ENCODE measurements around the gene GPR152. TPM values are rescaled to one million over a fixed set of nuclear protein-coding genes. Genes with fewer than 3 reads are reported as not detected.

The GPR152 gene
- total and polyA plus RNA-seq, 2 experiments from 2014 or later: not detected

DNA sequence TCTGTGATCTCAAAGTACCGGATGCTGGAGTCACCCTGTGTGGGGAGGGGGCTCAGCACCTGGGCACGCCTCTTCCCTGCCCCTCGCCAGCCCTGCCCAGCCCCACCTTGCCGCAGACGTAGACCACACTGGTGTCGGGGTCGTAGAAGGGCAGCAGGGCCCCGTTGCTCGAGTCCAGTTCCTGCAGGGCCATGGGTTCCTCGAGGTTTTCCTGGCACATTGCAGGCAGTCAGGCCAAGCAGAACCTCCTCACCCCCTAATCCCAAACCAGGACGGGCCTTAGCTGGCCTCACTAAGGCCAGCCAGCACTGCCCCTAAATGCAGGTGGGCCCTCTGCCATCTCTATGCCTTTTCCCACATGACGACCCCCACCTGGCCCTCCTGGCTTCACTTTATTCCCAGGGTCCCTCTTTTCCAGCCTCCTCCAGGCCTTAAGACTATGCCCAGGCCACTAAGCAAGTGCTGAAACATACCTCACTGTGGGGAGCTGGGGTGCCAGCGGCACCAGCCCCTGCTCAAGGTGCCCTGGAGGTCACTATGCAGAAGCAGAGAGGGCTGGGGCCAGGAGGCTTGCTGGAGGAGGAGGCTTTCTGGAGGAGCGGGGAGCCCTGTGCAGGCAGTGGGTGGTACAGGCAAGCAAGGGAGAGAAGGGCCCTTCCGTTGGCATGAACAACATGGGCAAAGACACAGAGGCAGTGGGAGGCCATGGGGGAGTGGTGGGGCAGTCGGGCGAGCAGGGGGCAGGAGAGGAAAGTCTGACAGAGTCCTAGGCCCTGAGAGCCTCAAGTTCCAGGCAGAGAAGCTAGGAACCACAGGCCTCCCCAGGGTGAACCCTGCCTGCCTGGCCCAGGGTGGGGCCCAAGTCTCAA lies 12.1 kb downstream of the GPR152 start:
- no peak overlapping the region for H3K4me3 ChIP-seq
- no peaks in the 10 kb centered on the region for H3K27me3 ChIP-seq (replicated peaks; ENCODE audit: insufficient read depth)
- no peak overlapping the region for H3K27ac ChIP-seq
- H3K36me3 ChIP-seq (ENCODE audit: low read depth): no peaks in the 10 kb centered on the region
- no peak for TF ChIP-seq EZH2 (IDR thresholded peaks at IDR 0.05; ENCODE audit: insufficient read depth, poor library complexity, severe bottlenecking)
- no peak for TF ChIP-seq EZH2phosphoT487 (IDR thresholded peaks at IDR 0.05; ENCODE audit: insufficient read depth, low read depth)
- no peak overlapping the region for H2AFZ ChIP-seq
- no peak overlapping the region for H3K4me2 ChIP-seq (ENCODE audit: unreplicated experiment)
- H3K9me3 ChIP-seq (ENCODE audit: low read depth): no peaks in the 10 kb centered on the region
- in situ Hi-C loops (cut with MboI): no loop called here
- H3K9me2 ChIP-seq (ENCODE audit: insufficient read depth): no peaks in the 10 kb centered on the region
- no peaks in the 10 kb centered on the region; the same call in 1 of the 2 replicates for H3F3A ChIP-seq (ENCODE audit: insufficient read depth)
- no peak overlapping the region for H3K9ac ChIP-seq
- WGBS, 2 experiments (ENCODE audit: low coverage in 1 of 2, low lambda C conversion rate in 2 of 2, missing lambda C conversion rate in 2 of 2): 82 to 85% methylated on average over 12 to 17 of the region's 17 CpGs
- DNase-seq: no peak
- peaks cover 12% of the 10 kb centered on the region for H3K79me2 ChIP-seq (ENCODE audit: insufficient read depth)
- no peaks in the 10 kb centered on the region for H4K20me1 ChIP-seq (ENCODE audit: insufficient read depth)
- H3K4me1 ChIP-seq (ENCODE audit: insufficient read depth): 0 out of 2 replicates have a peak, but pooled peaks cover 3% of the 10 kb centered on the region

DNA sequence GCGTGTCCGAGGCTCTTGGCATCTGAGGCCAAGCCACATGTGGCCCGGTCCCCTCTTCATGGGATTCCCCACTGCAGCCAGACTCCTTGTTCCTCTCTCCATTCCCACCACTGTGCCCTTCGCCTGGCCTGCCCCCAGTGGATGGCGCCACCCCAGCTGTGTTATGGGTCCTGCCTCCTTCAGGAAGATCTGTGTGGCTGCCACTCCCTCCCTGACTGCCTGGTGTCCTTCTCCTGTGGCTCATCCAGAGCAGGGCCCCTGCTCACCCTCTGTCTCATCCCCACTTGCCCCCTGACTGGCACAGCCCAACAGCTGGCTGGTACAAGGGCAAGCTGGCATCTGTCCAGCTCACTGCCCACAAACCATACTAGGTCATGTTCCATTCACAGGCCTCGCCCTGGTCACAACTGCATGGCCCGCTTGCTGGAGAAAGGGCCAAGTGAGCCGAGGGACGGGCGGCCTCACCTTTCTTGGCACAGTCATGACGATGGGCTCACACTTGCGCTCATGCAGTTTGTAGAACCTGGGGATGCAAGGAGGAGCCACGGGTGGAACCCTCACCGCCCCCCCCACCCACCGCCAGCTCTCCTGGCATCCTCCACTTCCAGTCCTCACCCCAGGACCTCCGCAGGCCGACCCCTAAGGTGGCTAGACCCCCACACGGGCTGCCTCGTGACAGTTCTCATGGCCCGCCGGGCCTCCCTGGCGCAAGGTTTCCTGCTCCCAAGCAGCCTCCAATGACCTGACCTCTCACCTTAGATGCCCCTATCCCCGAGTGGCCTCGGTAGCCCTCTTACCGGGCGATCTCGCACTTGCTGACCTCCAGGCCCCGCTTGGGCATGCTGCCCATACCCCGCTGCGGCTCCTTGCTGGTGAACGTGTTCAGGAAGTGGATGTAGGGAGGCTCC lies 13.0 kb downstream of the GPR152 start:
- no peaks in the 10 kb centered on the region; the same call in 1 of the 2 replicates for H3K36me3 ChIP-seq (ENCODE audit: low read depth)
- H2AFZ ChIP-seq: no peak overlapping the region
- H3K27me3 ChIP-seq (replicated peaks; ENCODE audit: insufficient read depth): no peaks in the 10 kb centered on the region
- 79 to 82% methylated on average over 27 to 31 of the region's 31 CpGs for WGBS, 2 experiments (ENCODE audit: low coverage in 1 of 2, low lambda C conversion rate in 2 of 2, missing lambda C conversion rate in 2 of 2)
- peaks cover 12% of the 10 kb centered on the region for H3K79me2 ChIP-seq (ENCODE audit: insufficient read depth)
- TF ChIP-seq EZH2phosphoT487 (IDR thresholded peaks at IDR 0.05; ENCODE audit: insufficient read depth, low read depth) (no peak), EZH2 (IDR thresholded peaks at IDR 0.05; ENCODE audit: insufficient read depth, poor library complexity, severe bottlenecking) (no peak)
- no peak overlapping the region for H3K4me3 ChIP-seq
- H3K9ac ChIP-seq: no peak overlapping the region
- H3K4me2 ChIP-seq (ENCODE audit: unreplicated experiment): no peak overlapping the region
- in situ Hi-C loops (cut with MboI): no loop called here
- no peaks in the 10 kb centered on the region; the same call in 1 of the 2 replicates for H3F3A ChIP-seq (ENCODE audit: insufficient read depth)
- H4K20me1 ChIP-seq (ENCODE audit: insufficient read depth): no peaks in the 10 kb centered on the region
- no peaks in the 10 kb centered on the region for H3K9me3 ChIP-seq (ENCODE audit: low read depth)
- peak; percentile 64 for DNase-seq
- H3K27ac ChIP-seq: no peak overlapping the region
- H3K4me1 ChIP-seq (ENCODE audit: insufficient read depth): 0 out of 2 replicates have a peak, but pooled peaks cover 3% of the 10 kb centered on the region
- no peaks in the 10 kb centered on the region for H3K9me2 ChIP-seq (ENCODE audit: insufficient read depth)

DNA sequence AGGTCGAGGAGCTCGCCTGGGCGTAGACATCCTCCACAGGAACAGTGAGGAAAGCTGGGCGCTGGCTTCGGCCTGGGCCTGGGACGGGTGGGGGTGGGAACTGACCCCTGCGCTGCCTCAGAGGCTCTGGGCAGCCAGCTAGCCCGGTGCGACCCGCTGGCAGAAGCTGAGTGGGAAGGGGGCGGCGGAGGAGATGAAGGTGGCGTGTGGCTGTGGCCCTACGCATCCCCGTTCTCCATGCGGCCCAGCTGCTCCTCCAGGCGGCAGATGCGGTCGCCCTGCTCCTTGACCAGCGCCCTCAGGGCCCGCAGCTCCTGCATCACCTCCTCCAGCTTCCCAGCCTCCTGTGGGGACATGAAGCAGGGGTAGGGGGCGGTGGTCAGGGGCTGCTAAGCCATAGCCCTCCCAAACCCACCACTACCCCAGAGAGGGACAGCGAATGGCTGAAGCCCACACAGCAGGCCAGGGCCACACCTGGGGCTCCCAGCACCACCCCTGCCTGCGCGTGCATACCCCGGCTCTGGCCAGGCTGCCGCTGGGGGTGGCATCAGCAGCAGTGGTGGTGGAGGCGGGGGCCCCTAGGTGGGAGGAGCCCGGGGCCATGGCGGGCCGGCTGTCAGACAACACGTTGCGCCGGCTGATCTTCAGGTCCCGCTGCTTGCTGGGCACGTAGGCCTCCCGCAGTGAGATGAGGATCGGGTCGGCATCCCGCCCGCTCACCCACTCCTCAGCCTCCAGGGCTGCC lies 14.2 kb downstream of the GPR152 start:
- H3K9me2 ChIP-seq (ENCODE audit: insufficient read depth): no peaks in the 10 kb centered on the region
- H3F3A ChIP-seq (ENCODE audit: insufficient read depth): no peaks in the 10 kb centered on the region; the same call in 1 of the 2 replicates
- H2AFZ ChIP-seq: no peak overlapping the region
- no peaks in the 10 kb centered on the region for H3K27me3 ChIP-seq (replicated peaks; ENCODE audit: insufficient read depth)
- WGBS, 2 experiments (ENCODE audit: low coverage in 1 of 2, low lambda C conversion rate in 2 of 2, missing lambda C conversion rate in 2 of 2): 86 to 98% methylated on average over 13 to 40 of the region's 41 CpGs
- H3K9ac ChIP-seq: no peak overlapping the region
- no peak overlapping the region for H3K4me3 ChIP-seq
- no peaks in the 10 kb centered on the region; the same call in 1 of the 2 replicates for H3K36me3 ChIP-seq (ENCODE audit: low read depth)
- H3K27ac ChIP-seq: no peak overlapping the region
- no peaks in the 10 kb centered on the region for H4K20me1 ChIP-seq (ENCODE audit: insufficient read depth)
- no peak for TF ChIP-seq EZH2phosphoT487 (IDR thresholded peaks at IDR 0.05; ENCODE audit: insufficient read depth, low read depth)
- no peak for TF ChIP-seq EZH2 (IDR thresholded peaks at IDR 0.05; ENCODE audit: insufficient read depth, poor library complexity, severe bottlenecking)
- H3K79me2 ChIP-seq (ENCODE audit: insufficient read depth): peaks cover 12% of the 10 kb centered on the region
- in situ Hi-C loops (cut with MboI): no loop called here
- H3K4me1 ChIP-seq (ENCODE audit: insufficient read depth): no peaks in the 10 kb centered on the region
- no peaks in the 10 kb centered on the region for H3K9me3 ChIP-seq (ENCODE audit: low read depth)
- no peak overlapping the region for H3K4me2 ChIP-seq (ENCODE audit: unreplicated experiment)
- DNase-seq: no peak

DNA sequence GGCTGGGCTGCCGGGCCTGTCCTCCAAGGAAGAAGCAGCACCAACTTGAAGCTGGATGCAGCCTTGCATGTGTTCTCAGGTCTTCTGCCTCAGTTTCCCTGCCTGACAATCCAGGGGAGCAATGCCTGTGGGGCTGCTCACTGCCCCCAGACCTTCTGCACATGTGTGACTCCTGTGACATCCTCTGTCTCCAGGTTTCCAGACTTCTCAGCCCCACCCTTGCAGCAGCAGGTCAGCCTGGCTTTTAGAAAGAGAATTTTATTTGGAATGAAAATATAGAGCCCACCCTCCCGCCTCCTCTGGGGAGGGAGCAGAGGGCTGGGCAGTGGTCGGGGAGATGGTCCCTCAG lies 14.7 kb downstream of the GPR152 start:
- no peak for TF ChIP-seq EZH2phosphoT487 (IDR thresholded peaks at IDR 0.05; ENCODE audit: insufficient read depth, low read depth)
- TF ChIP-seq EZH2 (IDR thresholded peaks at IDR 0.05; ENCODE audit: insufficient read depth, poor library complexity, severe bottlenecking): no peak
- Histone ChIP-seq H3K4me2 (ENCODE audit: unreplicated experiment) (no peak overlapping the region), H3K4me1 (ENCODE audit: insufficient read depth) (no peaks in the 10 kb centered on the region), H3K79me2 (ENCODE audit: insufficient read depth) (peaks cover 10% of the 10 kb centered on the region), H4K20me1 (ENCODE audit: insufficient read depth) (no peaks in the 10 kb centered on the region), H3K4me3 (no peak overlapping the region), H3F3A (ENCODE audit: insufficient read depth) (no peaks in the 10 kb centered on the region; the same call in 1 of the 2 replicates), H3K36me3 (ENCODE audit: low read depth) (no peaks in the 10 kb centered on the region; the same call in 1 of the 2 replicates), H3K9me2 (ENCODE audit: insufficient read depth) (no peaks in the 10 kb centered on the region), H3K27me3 (replicated peaks; ENCODE audit: insufficient read depth) (no peaks in the 10 kb centered on the region), H3K9ac (no peak overlapping the region), H3K27ac (no peak overlapping the region), H3K9me3 (ENCODE audit: low read depth) (no peaks in the 10 kb centered on the region), H2AFZ (no peak overlapping the region)
- no peak for DNase-seq
- in situ Hi-C loops (cut with MboI): no loop called here
- 66 to 100% methylated on average over 2 to 3 of the region's 3 CpGs for WGBS, 2 experiments (ENCODE audit: low coverage in 1 of 2, low lambda C conversion rate in 2 of 2, missing lambda C conversion rate in 2 of 2)
